ENCODE measurements around the gene NINL.
A peak's percentile ranks its signal among the peaks of the same experiment; 100 is the strongest.

NINL gene

DNA sequence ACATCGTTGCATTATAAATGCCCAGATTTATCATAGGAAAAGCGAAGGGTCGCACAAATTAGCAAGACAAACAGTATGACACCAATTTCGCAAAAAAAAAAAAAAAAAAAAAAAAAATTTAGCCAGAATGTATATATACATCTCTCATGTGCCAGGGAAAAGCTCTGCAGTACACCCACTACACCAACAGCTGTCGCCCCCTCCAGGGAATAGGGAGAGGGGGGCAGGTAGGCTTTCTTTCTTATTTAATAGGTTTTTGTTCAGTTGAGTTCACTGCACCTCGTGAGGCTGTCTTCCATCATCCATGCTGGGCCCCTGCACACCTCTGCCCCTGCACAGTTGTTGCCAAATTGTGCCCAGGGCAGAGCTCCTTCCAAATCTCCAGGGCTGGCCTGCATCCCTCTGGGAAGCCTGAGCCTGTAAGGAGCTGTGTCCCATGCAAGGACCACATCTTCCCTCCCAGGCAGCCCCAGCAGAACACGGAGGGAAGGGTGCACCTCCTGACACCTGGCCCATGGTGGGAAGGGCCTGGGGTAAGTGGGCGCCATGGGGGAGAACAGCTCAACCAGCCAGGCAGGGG lies 85.4 kb downstream of the NINL start:
- CTCF ChIA-PET = no interaction called here
- TF ChIP-seq, protein P1, sequence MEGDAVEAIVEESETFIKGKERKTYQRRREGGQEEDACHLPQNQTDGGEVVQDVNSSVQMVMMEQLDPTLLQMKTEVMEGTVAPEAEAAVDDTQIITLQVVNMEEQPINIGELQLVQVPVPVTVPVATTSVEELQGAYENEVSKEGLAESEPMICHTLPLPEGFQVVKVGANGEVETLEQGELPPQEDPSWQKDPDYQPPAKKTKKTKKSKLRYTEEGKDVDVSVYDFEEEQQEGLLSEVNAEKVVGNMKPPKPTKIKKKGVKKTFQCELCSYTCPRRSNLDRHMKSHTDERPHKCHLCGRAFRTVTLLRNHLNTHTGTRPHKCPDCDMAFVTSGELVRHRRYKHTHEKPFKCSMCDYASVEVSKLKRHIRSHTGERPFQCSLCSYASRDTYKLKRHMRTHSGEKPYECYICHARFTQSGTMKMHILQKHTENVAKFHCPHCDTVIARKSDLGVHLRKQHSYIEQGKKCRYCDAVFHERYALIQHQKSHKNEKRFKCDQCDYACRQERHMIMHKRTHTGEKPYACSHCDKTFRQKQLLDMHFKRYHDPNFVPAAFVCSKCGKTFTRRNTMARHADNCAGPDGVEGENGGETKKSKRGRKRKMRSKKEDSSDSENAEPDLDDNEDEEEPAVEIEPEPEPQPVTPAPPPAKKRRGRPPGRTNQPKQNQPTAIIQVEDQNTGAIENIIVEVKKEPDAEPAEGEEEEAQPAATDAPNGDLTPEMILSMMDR (conservative IDR thresholded peaks at IDR 0.05; ENCODE audit: low read depth) = no peak
- no peak overlapping the region for H3K27ac ChIP-seq
- no peak for DNase-seq (ENCODE audit: low spot score)
- POLR2A ChIA-PET (ENCODE audit: low non-redundant PET) = no interaction called here

- POLR2A ChIA-PET (ENCODE audit: low non-redundant PET) = no interaction called here
- no peak for DNase-seq (ENCODE audit: low spot score)
- CTCF ChIA-PET = no interaction called here
- TF ChIP-seq, protein P1 (conservative IDR thresholded peaks at IDR 0.05; ENCODE audit: low read depth) = no peak
- H3K27ac ChIP-seq = no peak overlapping the region
Observed at GRCh38 chr20:25499031-25499430, 86.3 kb downstream of the NINL start.

GRCh38 chr20:25498280-25498606 lies 87.1 kb downstream of the NINL start:
- no peak for DNase-seq (ENCODE audit: low spot score)
- TF ChIP-seq, protein P1 (conservative IDR thresholded peaks at IDR 0.05; ENCODE audit: low read depth) = no peak
- POLR2A ChIA-PET (ENCODE audit: low non-redundant PET) = no interaction called here
- CTCF ChIA-PET = no interaction called here
- H3K27ac ChIP-seq = peak overlapping the region; percentile 57; the same call in 1 of the 2 replicates

- H3K27ac ChIP-seq = peak overlapping the region; percentile 57
- CTCF ChIA-PET = interaction anchor here (0.5 to 1.3 kb wide), 2 partner anchors 11 to 28 kb away, joined by 3 to 4 read pairs; no protein-coding TSS in a partner anchor
- TF ChIP-seq, protein P1 (conservative IDR thresholded peaks at IDR 0.05; ENCODE audit: low read depth) = no peak
- POLR2A ChIA-PET (ENCODE audit: low non-redundant PET) = no interaction called here
- no peak for DNase-seq (ENCODE audit: low spot score)
Observed at GRCh38 chr20:25497586-25498279, 87.6 kb downstream of the NINL start.

GRCh38 chr20:25496968-25497401 lies 88.3 kb downstream of the NINL start:
- peak overlapping the region; percentile 57 for H3K27ac ChIP-seq
- ChIA-PET POLR2A (ENCODE audit: low non-redundant PET) (interaction anchor here (0.5 kb wide), 1 partner anchor 92 kb away, joined by 4 read pairs; no protein-coding TSS in a partner anchor), CTCF (interaction anchor here (0.5 to 1.3 kb wide), 2 partner anchors 10 to 27 kb away, joined by 3 to 4 read pairs; no protein-coding TSS in a partner anchor)
- TF ChIP-seq, protein P1 (conservative IDR thresholded peaks at IDR 0.05; ENCODE audit: low read depth) = no peak
- DNase-seq (ENCODE audit: low spot score) = peak; percentile 73

- DNase-seq (ENCODE audit: low spot score) = no peak
- CTCF ChIA-PET = interaction anchor here (1.1 to 1.3 kb wide), 2 partner anchors 9 to 13 kb away, joined by 3 to 4 read pairs; no protein-coding TSS in a partner anchor
- POLR2A ChIA-PET (ENCODE audit: low non-redundant PET) = interaction anchor here (0.5 kb wide), 1 partner anchor 91 kb away, joined by 4 read pairs; no protein-coding TSS in a partner anchor
- TF ChIP-seq, protein P1 (conservative IDR thresholded peaks at IDR 0.05; ENCODE audit: low read depth) = no peak
- peak overlapping the region; percentile 57 for H3K27ac ChIP-seq
Observed at GRCh38 chr20:25496165-25496967, 89.0 kb downstream of the NINL start.

Measured in RWPE1 (cell line).